ENCODE results near the gene CSH2. TPM values are rescaled to one million over a fixed set of nuclear protein-coding genes. Genes with fewer than 3 reads are reported as not detected.
A peak's percentile ranks its signal among the peaks of the same experiment; 100 is the strongest.

The CSH2 gene
- total and polyA plus RNA-seq, 2 donors (not counting 1 experiment from before 2014, with no cell fraction given): not detected

GRCh38 chr17:63842173-63842539, 31.3 kb downstream of the CSH2 start:
- Histone ChIP-seq H3K4me2 (replicated peaks; ENCODE audit: low read depth, low read length, poor library complexity, severe bottlenecking) (peak overlapping the region; percentile 100), H3K27ac (ENCODE audit: low read length in 2 of 2) (peak overlapping the region in 1 of 2 donors; percentile 90), H3K4me1 (ENCODE audit: control insufficient read depth in 2 of 2, insufficient read depth in 2 of 2, low read length in 2 of 2) (peaks cover 35 to 51% of the 10 kb centered on the region in 2 donors), H3K4me3 (ENCODE audit: control extremely low read depth in 1 of 5, extremely low read depth in 1 of 5, insufficient read depth in 1 of 5, low read depth in 2 of 5, low read length in 4 of 5) (peak overlapping the region; percentile 19 to 92 (median 89)), H3K36me3 (replicated peaks in 1 of 2; ENCODE audit: control extremely low read depth in 1 of 2, control insufficient read depth in 1 of 2, extremely low read depth in 1 of 2, insufficient read depth in 2 of 2, low read length in 1 of 2) (peaks cover 0 to 7% of the 10 kb centered on the region in 2 experiments), H3K27me3 (replicated peaks in 1 of 4; ENCODE audit: control extremely low read depth in 1 of 4, control insufficient read depth in 3 of 4, insufficient read depth in 4 of 4, low read length in 3 of 4) (no peaks in the 10 kb centered on the region), H3K79me2 (ENCODE audit: control insufficient read depth, insufficient read depth, low read length) (peaks cover 55% of the 10 kb centered on the region), H2AFZ (ENCODE audit: insufficient read depth, low read depth, low read length, poor library complexity, severe bottlenecking) (peak overlapping the region; percentile 82), H4K20me1 (ENCODE audit: control insufficient read depth, insufficient read depth, low read length, poor library complexity, severe bottlenecking) (peaks cover 50% of the 10 kb centered on the region), H3K9ac (ENCODE audit: low read length) (peak overlapping the region; percentile 93), H3K9me3 (ENCODE audit: control extremely low read depth in 1 of 3, control insufficient read depth in 2 of 3, insufficient read depth in 1 of 3, low read length in 2 of 3) (no peaks in the 10 kb centered on the region)
- TF ChIP-seq EZH2 (IDR thresholded peaks at IDR 0.05; ENCODE audit: borderline replicate concordance, insufficient read depth, low read depth, low read length, poor library complexity, severe bottlenecking) (no peak), CTCF (IDR thresholded peaks at IDR 0.05) (no peak)
- Mint-ChIP-seq H3K27ac (peak overlapping the region; percentile 94), H3K27me3 (no peaks in the 10 kb centered on the region), H3K4me1 (peaks cover 44% of the 10 kb centered on the region), H3K4me3 (peak overlapping the region; percentile 94), H3K9me3 (ENCODE audit: insufficient read depth) (no peaks in the 10 kb centered on the region)
- ChIA-PET POLR2A (interaction anchor here (0.8 to 1.2 kb wide), 4 partner anchors 11 to 147 kb away, joined by 3 to 7 read pairs (median 4); no protein-coding TSS in a partner anchor), CTCF (interaction anchor here (1.0 to 3.0 kb wide), 2 partner anchors 11 to 25 kb away, joined by 3 to 13 read pairs; no protein-coding TSS in a partner anchor)
- no peak for DNase-seq
- no peak for ATAC-seq (ENCODE audit: low read depth)
- WGBS (ENCODE audit: insufficient coverage): under 1% methylated on average over 36 of the region's 36 CpGs
- intact Hi-C loops (cut with micrococcal nuclease): loop anchor here (2.0 kb wide), 1 partner anchor 291 kb away; the partner anchor contains the start of gene DCAF7
